Measurements from ENCODE around the gene TRIM72. TPM values are rescaled to one million over a fixed set of nuclear protein-coding genes. Genes with fewer than 3 reads are reported as not detected.
"Not testable (repeated sequence)": the region's sequence is repeated elsewhere in the genome, so short reads cannot be mapped to it uniquely, and the experiment has no call there.

Gene TRIM72
- polyA plus RNA-seq (ENCODE audit: insufficient read length): 0.17 TPM
- long read RNA-seq, donor 1: 0 reads
- long read RNA-seq, donor 2: 0 reads
- long read RNA-seq, donor 3: 0 reads
- long read RNA-seq, donor 4: 0 reads
- long read RNA-seq, donor 5: 0 reads
- long read RNA-seq, donor 6: 0 reads
- long read RNA-seq, donor 7: 0 reads
- long read RNA-seq, donor 8: 0 reads

- DNase-seq: no peak
These were observed at the start of gene TRIM72 for GRCh38 chr16:31213877-31214707. Gene TRIM72, plus strand, starts transcription at chr16:31214119. Its CDS starts 620 bp downstream, at chr16:31214739.

- DNase-seq: no peak
These were observed 46.6 kb upstream of the TRIM72 start for GRCh38 chr16:31167315-31167714.

GRCh38 chr16:31168848-31169247, 45.1 kb upstream of the TRIM72 start:
- no peak for DNase-seq

GRCh38 chr16:31170048-31170447, 43.9 kb upstream of the TRIM72 start:
- not testable (repeated sequence) for DNase-seq

- DNase-seq: no peak
These were observed 36.8 kb upstream of the TRIM72 start for GRCh38 chr16:31177136-31177535.

- no peak for DNase-seq
These were observed 34.6 kb upstream of the TRIM72 start for GRCh38 chr16:31179219-31179746.

GRCh38 chr16:31179747-31180459, 34.0 kb upstream of the TRIM72 start, which contains the start of gene FUS:
Gene FUS, plus strand, starts transcription at chr16:31180139. Its CDS starts 76 bp downstream, at chr16:31180215.
- DNase-seq: peak; percentile 90

GRCh38 chr16:31181102-31181830, 32.7 kb upstream of the TRIM72 start:
- DNase-seq: no peak

- no peak for DNase-seq
These were observed 31.5 kb upstream of the TRIM72 start for GRCh38 chr16:31182391-31182790.

- DNase-seq: no peak
These were observed 30.2 kb upstream of the TRIM72 start for GRCh38 chr16:31183432-31184428.

GRCh38 chr16:31184888-31185287, 29.0 kb upstream of the TRIM72 start:
- DNase-seq: no peak

- no peak for DNase-seq
These were observed 28.6 kb upstream of the TRIM72 start for GRCh38 chr16:31185339-31185738.

GRCh38 chr16:31186176-31186575, 27.7 kb upstream of the TRIM72 start:
- DNase-seq: no peak

- no peak for DNase-seq
These were observed 26.8 kb upstream of the TRIM72 start for GRCh38 chr16:31186930-31187807.

GRCh38 chr16:31187808-31188189, 26.1 kb upstream of the TRIM72 start:
- DNase-seq: no peak

GRCh38 chr16:31188450-31189411, 25.2 kb upstream of the TRIM72 start:
- DNase-seq: no peak

- no peak for DNase-seq
These were observed 24.5 kb upstream of the TRIM72 start for GRCh38 chr16:31189412-31189778.

GRCh38 chr16:31190061-31190460, 23.9 kb upstream of the TRIM72 start:
- DNase-seq: no peak

Measured in left kidney (tissue), 8 donors.